ENCODE results near the gene ENDOG. TPM values are rescaled to one million over a fixed set of nuclear protein-coding genes. Genes with fewer than 3 reads are reported as not detected.

The ENDOG gene
- total RNA-seq, 3 donors from 2014 or later, result 25.6 to 39.7 (median 25.8) TPM

DNA sequence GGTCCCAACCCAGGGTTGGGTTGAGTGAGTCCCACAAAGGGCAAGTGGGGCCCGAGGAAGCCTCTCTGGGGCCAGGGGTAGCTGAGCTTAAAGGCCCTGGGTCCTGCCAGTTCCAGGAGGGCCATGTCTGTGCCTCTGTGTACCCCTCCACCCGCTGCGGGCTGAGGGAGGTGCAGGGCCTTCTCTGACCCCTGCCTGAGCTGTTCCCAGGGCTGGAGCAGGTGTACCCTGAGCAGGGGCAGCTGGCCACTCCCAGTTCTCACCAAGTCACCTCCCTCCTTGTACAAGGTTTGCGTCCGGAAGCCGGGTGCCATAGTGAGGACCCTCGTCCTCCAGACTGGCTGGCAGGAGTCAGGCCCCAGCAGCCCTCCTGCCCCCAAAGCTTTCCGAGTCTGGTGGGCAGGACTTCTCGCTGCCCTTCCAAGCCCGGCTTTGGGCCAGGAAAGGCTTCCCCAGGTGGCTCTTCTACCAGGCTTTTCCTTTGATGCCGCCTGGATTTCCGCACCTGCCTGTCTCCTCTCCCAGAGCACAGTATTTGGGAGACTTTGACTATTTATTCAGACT lies 9.2 kb upstream of the ENDOG start:
- H3K27ac ChIP-seq, result no peak overlapping the region
- no peak for DNase-seq (ENCODE audit: low spot score in 2 of 2)
- peaks cover 5% of the 10 kb centered on the region for H3K36me3 ChIP-seq
- H3K4me1 ChIP-seq, result no peaks in the 10 kb centered on the region
- no peak for TF ChIP-seq POLR2A (IDR thresholded peaks at IDR 0.05)
- no peak for TF ChIP-seq POLR2AphosphoS5 (IDR thresholded peaks at IDR 0.05)
- TF ChIP-seq, protein P1, sequence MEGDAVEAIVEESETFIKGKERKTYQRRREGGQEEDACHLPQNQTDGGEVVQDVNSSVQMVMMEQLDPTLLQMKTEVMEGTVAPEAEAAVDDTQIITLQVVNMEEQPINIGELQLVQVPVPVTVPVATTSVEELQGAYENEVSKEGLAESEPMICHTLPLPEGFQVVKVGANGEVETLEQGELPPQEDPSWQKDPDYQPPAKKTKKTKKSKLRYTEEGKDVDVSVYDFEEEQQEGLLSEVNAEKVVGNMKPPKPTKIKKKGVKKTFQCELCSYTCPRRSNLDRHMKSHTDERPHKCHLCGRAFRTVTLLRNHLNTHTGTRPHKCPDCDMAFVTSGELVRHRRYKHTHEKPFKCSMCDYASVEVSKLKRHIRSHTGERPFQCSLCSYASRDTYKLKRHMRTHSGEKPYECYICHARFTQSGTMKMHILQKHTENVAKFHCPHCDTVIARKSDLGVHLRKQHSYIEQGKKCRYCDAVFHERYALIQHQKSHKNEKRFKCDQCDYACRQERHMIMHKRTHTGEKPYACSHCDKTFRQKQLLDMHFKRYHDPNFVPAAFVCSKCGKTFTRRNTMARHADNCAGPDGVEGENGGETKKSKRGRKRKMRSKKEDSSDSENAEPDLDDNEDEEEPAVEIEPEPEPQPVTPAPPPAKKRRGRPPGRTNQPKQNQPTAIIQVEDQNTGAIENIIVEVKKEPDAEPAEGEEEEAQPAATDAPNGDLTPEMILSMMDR (IDR thresholded peaks at IDR 0.05), result no peak
- H3K9me3 ChIP-seq, result no peaks in the 10 kb centered on the region
- H3K27me3 ChIP-seq, result no peaks in the 10 kb centered on the region
- intact Hi-C loops (cut with DNase I; ENCODE audit: low total_unique reads), result no loop called here
- no peak overlapping the region for H3K4me3 ChIP-seq

DNA sequence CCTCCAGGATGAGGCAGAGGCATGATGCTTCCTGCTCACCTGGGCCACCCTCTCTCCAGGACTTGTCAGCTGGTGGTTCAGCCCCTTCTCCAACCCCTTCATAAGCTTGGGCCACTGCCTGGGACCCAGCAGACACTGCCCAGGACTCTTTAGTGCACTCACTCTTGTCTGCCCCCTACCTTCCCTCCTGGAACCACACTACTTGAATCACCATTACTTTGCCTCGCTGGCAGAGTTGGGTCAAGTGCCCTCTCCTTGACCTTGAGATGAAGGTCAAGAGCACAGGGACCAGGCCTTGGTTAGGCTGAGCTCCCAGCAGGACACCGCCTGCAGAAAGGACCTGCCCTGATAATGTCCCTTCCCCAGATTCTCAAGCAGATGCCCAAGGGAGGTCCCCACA lies 8.5 kb upstream of the ENDOG start:
- H3K4me3 ChIP-seq, result no peak overlapping the region
- no peaks in the 10 kb centered on the region for H3K9me3 ChIP-seq
- no peaks in the 10 kb centered on the region for H3K27me3 ChIP-seq
- TF ChIP-seq, protein P1 (IDR thresholded peaks at IDR 0.05), result no peak
- TF ChIP-seq POLR2AphosphoS5 (IDR thresholded peaks at IDR 0.05), result no peak
- TF ChIP-seq POLR2A (IDR thresholded peaks at IDR 0.05), result no peak
- H3K36me3 ChIP-seq, result peaks cover 5% of the 10 kb centered on the region
- DNase-seq (ENCODE audit: low spot score in 2 of 2), result no peak
- H3K4me1 ChIP-seq, result no peaks in the 10 kb centered on the region
- intact Hi-C loops (cut with DNase I; ENCODE audit: low total_unique reads), result no loop called here
- H3K27ac ChIP-seq, result no peak overlapping the region

DNA sequence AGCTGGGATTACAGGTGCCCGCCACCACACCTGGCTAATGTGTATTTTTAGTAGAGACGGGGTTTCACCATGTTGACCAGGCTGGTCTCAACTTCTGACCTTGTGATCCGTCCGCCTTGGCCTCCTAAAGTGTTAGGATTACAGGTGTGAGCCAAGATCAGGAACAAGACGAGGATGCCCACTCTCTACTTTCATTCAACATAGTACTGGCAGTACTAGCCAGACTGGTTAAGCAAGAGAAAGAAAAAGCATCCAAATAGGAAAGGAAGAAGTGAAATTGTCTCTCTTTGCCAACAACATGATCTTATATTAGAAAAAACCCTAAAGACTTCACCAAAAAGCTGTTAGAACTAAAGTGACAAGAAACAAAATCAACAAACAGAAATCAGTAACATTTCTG lies 7.4 kb upstream of the ENDOG start:
- no peak for DNase-seq (ENCODE audit: low spot score in 2 of 2)
- Histone ChIP-seq H3K4me3 (no peak overlapping the region), H3K27me3 (no peaks in the 10 kb centered on the region), H3K4me1 (no peaks in the 10 kb centered on the region), H3K9me3 (no peaks in the 10 kb centered on the region), H3K27ac (no peak overlapping the region), H3K36me3 (peaks cover 5% of the 10 kb centered on the region)
- TF ChIP-seq, protein P1 (IDR thresholded peaks at IDR 0.05), result no peak
- TF ChIP-seq POLR2A (IDR thresholded peaks at IDR 0.05), result no peak
- TF ChIP-seq POLR2AphosphoS5 (IDR thresholded peaks at IDR 0.05), result no peak
- intact Hi-C loops (cut with DNase I; ENCODE audit: low total_unique reads), result no loop called here

DNA sequence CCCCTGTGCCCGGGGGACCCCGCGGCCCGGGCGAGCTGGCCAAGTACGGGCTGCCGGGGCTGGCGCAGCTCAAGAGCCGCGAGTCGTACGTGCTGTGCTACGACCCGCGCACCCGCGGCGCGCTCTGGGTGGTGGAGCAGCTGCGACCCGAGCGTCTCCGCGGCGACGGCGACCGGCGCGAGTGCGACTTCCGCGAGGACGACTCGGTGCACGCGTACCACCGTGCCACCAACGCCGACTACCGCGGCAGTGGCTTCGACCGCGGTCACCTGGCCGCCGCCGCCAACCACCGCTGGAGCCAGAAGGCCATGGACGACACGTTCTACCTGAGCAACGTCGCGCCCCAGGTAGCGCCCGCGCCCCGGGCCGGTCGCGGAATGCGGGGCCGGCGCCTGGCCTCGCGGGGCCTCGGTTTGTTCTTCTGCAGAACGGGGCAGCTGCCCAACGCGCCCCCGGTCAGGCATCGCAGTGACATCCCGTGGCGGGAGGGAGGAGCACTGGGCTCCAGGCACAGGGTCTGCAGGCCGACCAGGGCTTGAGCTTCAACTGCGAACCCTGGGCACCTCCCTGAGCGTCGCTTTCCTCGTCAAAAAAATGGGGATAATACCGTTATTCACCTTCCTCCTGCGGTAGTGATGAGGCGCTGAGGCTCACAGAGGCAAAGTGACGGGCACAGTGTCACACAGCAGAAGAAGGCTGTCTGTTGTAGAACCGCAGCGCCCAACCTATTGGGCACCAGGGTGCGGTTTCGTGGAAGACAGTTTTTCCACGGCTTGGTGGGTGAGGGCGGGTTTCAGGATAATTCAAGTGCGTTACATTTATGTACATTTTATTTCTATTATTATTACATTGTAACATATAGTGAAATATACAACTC lies 777 bp downstream of the ENDOG start:
- no peaks in the 10 kb centered on the region for H3K27me3 ChIP-seq
- H3K4me1 ChIP-seq, result peaks cover 0 to 5% of the 10 kb centered on the region in 2 donors
- DNase-seq (ENCODE audit: low spot score in 2 of 2), result no peak
- H3K9me3 ChIP-seq, result no peaks in the 10 kb centered on the region
- H3K36me3 ChIP-seq, result no peaks in the 10 kb centered on the region
- H3K4me3 ChIP-seq, result peak overlapping the region; percentile 67 to 90 (median 69)
- TF ChIP-seq, protein P1 (IDR thresholded peaks at IDR 0.05), result no peak
- TF ChIP-seq POLR2AphosphoS5 (IDR thresholded peaks at IDR 0.05) (no peak), POLR2A (IDR thresholded peaks at IDR 0.05) (no peak)
- intact Hi-C loops (cut with DNase I; ENCODE audit: low total_unique reads), result loop anchor here (1.0 kb wide), 1 partner anchor 459 kb away; no protein-coding TSS in a partner anchor
- peak overlapping the region; percentile 67 to 88 for H3K27ac ChIP-seq

Data from breast epithelium (tissue), 4 donors.